Small intestine (tissue), 7 donors: ENCODE results near the gene SOCS1. TPM values are rescaled to one million over a fixed set of nuclear protein-coding genes. Genes with fewer than 3 reads are reported as not detected.

Experiments used
- DNase-seq, 2 donors: peaks; one replicate each; pipeline versions ENCODE4 v3.0.0 to v3.0.0-alpha.2; 2013
- FAIRE-seq: peaks from 2 replicates; lab custom pipeline; 2012; peaks lifted over from hg19 to GRCh38; lab: Jason Lieb, UNC
- H3K27ac ChIP-seq, 3 donors: one replicate each; pipeline ENCODE4 v1.5.1; 2013; ENCODE audit warnings: low read length in 2 of 3, mild to moderate bottlenecking in 2 of 3, control low read depth in 1 of 3, inconsistent platforms in 1 of 3, low read depth in 1 of 3, moderate library complexity in 1 of 3
- H3K27me3 ChIP-seq, 3 donors: one replicate each; pipeline ENCODE4 v1.6.1; 2013; ENCODE audit warnings: low read length in 3 of 3, inconsistent platforms in 1 of 3; ENCODE audit not compliant: control insufficient read depth in 3 of 3, insufficient read depth in 3 of 3
- H3K36me3 ChIP-seq, 3 donors: one replicate each; pipeline ENCODE4 v1.6.1; 2013; ENCODE audit warnings: low read length in 3 of 3, inconsistent platforms in 1 of 3, low read depth in 1 of 3, mild to moderate bottlenecking in 1 of 3, moderate library complexity in 1 of 3; ENCODE audit not compliant: control insufficient read depth in 3 of 3, insufficient read depth in 2 of 3
- H3K4me1 ChIP-seq, 3 donors: one replicate each; pipeline ENCODE4 v1.6.1; 2013; ENCODE audit warnings: low read length in 2 of 3, inconsistent platforms in 1 of 3, low read depth in 1 of 3, mild to moderate bottlenecking in 1 of 3, moderate library complexity in 1 of 3; ENCODE audit not compliant: control insufficient read depth in 3 of 3, insufficient read depth in 2 of 3
- H3K4me3 ChIP-seq, 3 donors: one replicate each; pipeline ENCODE4 v1.5.1; 2013; ENCODE audit warnings: low read length in 3 of 3, control low read depth in 1 of 3, inconsistent platforms in 1 of 3, low read depth in 1 of 3, mild to moderate bottlenecking in 1 of 3, moderate library complexity in 1 of 3
- H3K9me3 ChIP-seq, 2 donors: one replicate each; pipeline ENCODE4 v1.6.1; 2013; ENCODE audit warnings: low read depth in 1 of 2, low read length in 1 of 2; ENCODE audit not compliant: control insufficient read depth in 2 of 2, insufficient read depth in 1 of 2
- WGBS, 3 donors: extraction: QIAGEN DNeasy Blood & Tissue Kit; methylation state at CpG; one replicate each; pipeline ENCODE4 v1.1.7; 2013; 5-methylcytosine and 5-hydroxymethylcytosine counted together
- polyA plus RNA-seq, 4 donors: library from polyadenylated mRNA; stranded (reverse) in 3 of 4; unstranded in 1 of 4; fragments of 200-250 nt in 3 of 4; fragments of 120-200 nt in 1 of 4; gene quantifications; one replicate each; pipeline versions ENCODE4 v1.2.1 to v1.2.3, GENCODE V29; 2013
- donor health status: healthy with polysubstance abuse.
- donor health status: control.
- donor health status: control.
- donor health status: Bipolar disorder and iron deficiency.
- donor health status: healthy.

SOCS1 gene
- polyA plus RNA-seq, 4 donors: 1.9 to 15.0 (median 5.1) TPM

GRCh38 chr16:11205065-11205699 lies 50.8 kb downstream of the SOCS1 start:
- 74 to 86% (median 75%) methylated on average over 19 of the region's 19 CpGs for WGBS, 3 donors
- H3K27me3 ChIP-seq: peaks cover 0 to 10% (median 0%) of the 10 kb centered on the region in 3 donors
- FAIRE-seq: no peak

GRCh38 chr16:11204513-11205047 lies 51.4 kb downstream of the SOCS1 start:
- DNase-seq (no peak), FAIRE-seq (no peak)
- H3K4me1 ChIP-seq: peaks cover 0 to 3% (median 2%) of the 10 kb centered on the region in 3 donors
- no peaks in the 10 kb centered on the region for H3K36me3 ChIP-seq
- H3K9me3 ChIP-seq: peaks cover 0 to 8% of the 10 kb centered on the region in 2 donors
- H3K4me3 ChIP-seq: no peak overlapping the region
- peaks cover 0 to 10% (median 0%) of the 10 kb centered on the region in 3 donors for H3K27me3 ChIP-seq
- H3K27ac ChIP-seq: no peak overlapping the region
- 53 to 72% (median 53%) methylated on average over 4 of the region's 4 CpGs for WGBS, 3 donors

More at GRCh38 chr16:11205065-11205699, 50.8 kb downstream of the SOCS1 start:
- H3K27ac ChIP-seq: peak overlapping the region in 1 of 3 donors; percentile 87
- peaks cover 0 to 8% of the 10 kb centered on the region in 2 donors for H3K9me3 ChIP-seq
- peaks cover 0 to 3% (median 2%) of the 10 kb centered on the region in 3 donors for H3K4me1 ChIP-seq
- H3K4me3 ChIP-seq: no peak overlapping the region
- H3K36me3 ChIP-seq: no peaks in the 10 kb centered on the region
- DNase-seq: no peak

Other genes starting within 250 kb of the SOCS1 start
- not detected for gene TNP2, start 13.1 kb upstream of the SOCS1 start, polyA plus RNA-seq
- not detected for gene PRM3, start 17.4 kb upstream of the SOCS1 start, polyA plus RNA-seq
- not detected for gene PRM2, start 20.3 kb upstream of the SOCS1 start, polyA plus RNA-seq
- not detected for gene PRM1, start 25.1 kb upstream of the SOCS1 start, polyA plus RNA-seq
- 10 to 100 TPM in 2 of 4 donors, 1 to 10 TPM in 2; 1.4 to 14.6 (median 8.6) TPM for gene RMI2, start 89.3 kb upstream of the SOCS1 start, polyA plus RNA-seq